ENCODE data around the gene ADGRV1.

The ADGRV1 gene

GRCh38 chr5:90941002-90941720 is 382.6 kb downstream of the ADGRV1 start:
- no peak for DNase-seq (ENCODE audit: low read depth)
- no peak for TF ChIP-seq CTCF (IDR thresholded peaks at IDR 0.05; ENCODE audit: low read length, missing control alignments)

GRCh38 chr5:90944116-90944515 is 385.5 kb downstream of the ADGRV1 start:
- no peak for TF ChIP-seq CTCF (IDR thresholded peaks at IDR 0.05; ENCODE audit: low read length, missing control alignments)
- H3K4me3 ChIP-seq (replicated peaks; ENCODE audit: low read depth, low read length), result no peak overlapping the region
- DNase-seq (ENCODE audit: low read depth), result no peak

More at GRCh38 chr5:90941002-90941720, 382.6 kb downstream of the ADGRV1 start:
- no peak overlapping the region for H3K4me3 ChIP-seq (replicated peaks; ENCODE audit: low read depth, low read length)

- no peak for DNase-seq (ENCODE audit: low read depth)
- H3K4me3 ChIP-seq (replicated peaks; ENCODE audit: low read depth, low read length), result no peak overlapping the region
- TF ChIP-seq CTCF (IDR thresholded peaks at IDR 0.05; ENCODE audit: low read length, missing control alignments), result no peak
These were observed 389.1 kb downstream of the ADGRV1 start for GRCh38 chr5:90947667-90948066.

- DNase-seq (ENCODE audit: low read depth), result no peak
- no peak for TF ChIP-seq CTCF (IDR thresholded peaks at IDR 0.05; ENCODE audit: low read length, missing control alignments)
- no peak overlapping the region for H3K4me3 ChIP-seq (replicated peaks; ENCODE audit: low read depth, low read length)
These were observed 390.4 kb downstream of the ADGRV1 start for GRCh38 chr5:90948969-90949368.

GRCh38 chr5:90949469-90950358 is 391.1 kb downstream of the ADGRV1 start:
- no peak for TF ChIP-seq CTCF (IDR thresholded peaks at IDR 0.05; ENCODE audit: low read length, missing control alignments)
- no peak overlapping the region for H3K4me3 ChIP-seq (replicated peaks; ENCODE audit: low read depth, low read length)
- no peak for DNase-seq (ENCODE audit: low read depth)

- DNase-seq (ENCODE audit: low read depth), result no peak
- H3K4me3 ChIP-seq (replicated peaks; ENCODE audit: low read depth, low read length), result no peak overlapping the region
- TF ChIP-seq CTCF (IDR thresholded peaks at IDR 0.05; ENCODE audit: low read length, missing control alignments), result no peak
These were observed 396.5 kb downstream of the ADGRV1 start for GRCh38 chr5:90955001-90955635.

Data from fibroblast of pulmonary artery (primary cell).